Jurkat, Clone E6-1 (cell line): ENCODE measurements around the gene STXBP6.

Experiments used
- DNase-seq: peaks from one replicate; pipeline ENCODE4 v3.0.0-alpha.2; 2011; ENCODE audit warnings: low read depth, low spot score
- H3K4me3 ChIP-seq: 2 replicates; pipeline ENCODE4 v1.5.1; 2011; ENCODE audit warnings: mild to moderate bottlenecking, low read length, control low read depth, moderate library complexity

The STXBP6 gene

GRCh38 chr14:25055005-25055404 is 5.1 kb upstream of the STXBP6 start:
- no peak for DNase-seq
- no peak overlapping the region for H3K4me3 ChIP-seq

GRCh38 chr14:25053585-25053984 is 3.6 kb upstream of the STXBP6 start:
- DNase-seq: no peak
- no peak overlapping the region for H3K4me3 ChIP-seq

GRCh38 chr14:25052921-25053320 is 3.0 kb upstream of the STXBP6 start:
- no peak overlapping the region for H3K4me3 ChIP-seq
- no peak for DNase-seq

DNA sequence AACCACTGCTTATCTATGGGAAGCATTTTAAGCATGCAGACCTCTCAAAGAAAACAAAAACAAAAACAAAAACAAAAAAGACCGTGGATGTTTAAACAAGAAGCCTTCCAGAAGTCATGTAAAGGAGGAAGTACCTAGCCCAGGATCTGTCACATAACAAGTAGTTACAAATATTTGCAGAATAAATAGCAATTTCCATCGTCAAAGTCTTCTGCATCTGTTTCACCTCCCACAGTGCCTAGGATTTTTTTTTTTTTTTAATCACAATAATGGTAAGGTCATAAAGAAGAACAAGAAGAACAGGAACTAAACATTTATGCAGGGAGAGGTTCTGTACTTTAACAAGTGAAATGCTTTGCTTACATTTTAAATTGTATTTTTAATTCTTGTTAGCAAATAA is 2.4 kb upstream of the STXBP6 start:
- no peak for DNase-seq
- H3K4me3 ChIP-seq: no peak overlapping the region

- peak overlapping the region; percentile 35 for H3K4me3 ChIP-seq
- no peak for DNase-seq
Measured at GRCh38 chr14:25050269-25051150, 563 bp upstream of the STXBP6 start.

- no peak for DNase-seq
- H3K4me3 ChIP-seq: no peak overlapping the region
Measured at GRCh38 chr14:25049093-25049567, 817 bp downstream of the STXBP6 start.

- DNase-seq: no peak
- no peak overlapping the region for H3K4me3 ChIP-seq
Measured at GRCh38 chr14:25048170-25049016, 1.6 kb downstream of the STXBP6 start.

- DNase-seq: no peak
- H3K4me3 ChIP-seq: no peak overlapping the region
Measured at GRCh38 chr14:25046301-25046943, 3.5 kb downstream of the STXBP6 start.

GRCh38 chr14:25044106-25044698 is 5.7 kb downstream of the STXBP6 start:
- no peak overlapping the region for H3K4me3 ChIP-seq
- DNase-seq: no peak

- DNase-seq: no peak
- no peak overlapping the region for H3K4me3 ChIP-seq
Measured at GRCh38 chr14:25042362-25043299, 7.3 kb downstream of the STXBP6 start.

GRCh38 chr14:25041898-25042297 is 8.0 kb downstream of the STXBP6 start:
- DNase-seq: no peak
- no peak overlapping the region for H3K4me3 ChIP-seq

DNA sequence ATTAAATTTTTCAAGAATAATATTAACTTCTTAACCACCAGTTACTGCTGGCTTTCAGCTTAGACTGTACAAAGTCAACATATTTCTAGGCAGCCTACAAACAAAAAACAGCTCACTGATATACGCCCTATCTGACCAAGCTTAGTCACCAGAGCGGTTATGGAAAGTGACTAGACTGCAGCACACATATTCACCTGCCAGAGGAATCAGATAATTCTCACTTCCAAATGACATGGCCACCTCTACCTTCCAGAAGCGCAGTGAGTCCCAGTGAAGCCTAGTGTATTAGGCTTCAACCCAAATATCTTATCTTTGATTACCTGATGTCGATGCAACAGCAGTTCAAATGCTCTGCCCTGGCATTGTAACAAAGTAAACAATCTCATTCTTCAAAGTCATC is 8.5 kb downstream of the STXBP6 start:
- no peak overlapping the region for H3K4me3 ChIP-seq
- no peak for DNase-seq

- no peak overlapping the region for H3K4me3 ChIP-seq
Measured at GRCh38 chr14:25039933-25040332, 10.0 kb downstream of the STXBP6 start.

GRCh38 chr14:25038044-25038668 is 11.8 kb downstream of the STXBP6 start:
- no peak for DNase-seq
- H3K4me3 ChIP-seq: no peak overlapping the region

More at GRCh38 chr14:25039933-25040332, 10.0 kb downstream of the STXBP6 start:
- no peak for DNase-seq

DNA sequence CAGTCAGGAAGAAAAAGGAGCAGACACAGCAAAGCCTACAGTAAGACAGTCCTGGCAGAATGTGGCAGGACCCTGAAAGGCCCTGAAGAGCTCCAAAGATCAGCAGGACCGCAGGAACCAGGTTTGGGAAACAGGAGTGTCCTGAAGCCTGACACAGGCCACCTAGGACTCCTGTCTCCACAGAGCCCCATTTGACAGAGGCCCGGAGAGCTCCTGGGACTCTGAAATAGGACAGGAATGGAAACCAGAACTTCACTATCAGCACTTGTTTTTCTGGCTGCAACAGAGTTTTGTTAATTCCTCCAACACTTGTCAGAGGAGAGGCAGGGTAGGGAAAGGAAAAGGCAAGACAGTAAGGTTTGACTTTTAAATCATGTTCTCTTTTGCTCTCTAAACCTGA is 12.9 kb downstream of the STXBP6 start:
- no peak overlapping the region for H3K4me3 ChIP-seq
- DNase-seq: no peak

GRCh38 chr14:25034803-25035681 is 14.9 kb downstream of the STXBP6 start:
- DNase-seq: no peak
- H3K4me3 ChIP-seq: no peak overlapping the region

DNA sequence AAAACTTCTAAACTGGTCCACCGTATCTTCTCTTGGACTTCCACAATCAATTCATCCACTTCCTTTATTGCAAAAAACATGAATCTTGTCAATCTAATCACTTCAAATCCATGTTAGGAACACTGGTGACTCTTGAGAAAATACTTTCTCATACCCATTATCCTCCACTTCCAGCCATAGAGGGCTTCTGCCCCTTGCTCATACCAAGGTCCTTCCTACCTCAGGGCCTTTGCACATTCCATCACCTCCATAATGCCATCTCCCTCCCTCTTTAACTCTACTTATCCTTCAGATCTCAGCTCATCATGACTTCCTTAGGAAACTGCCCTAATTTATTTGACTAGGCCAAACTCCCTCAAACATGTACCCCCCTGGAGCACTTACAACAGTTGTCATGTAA is 16.6 kb downstream of the STXBP6 start:
- no peak for DNase-seq

More for the DNA sequence above, 16.6 kb downstream of the STXBP6 start:
- no peak overlapping the region for H3K4me3 ChIP-seq
